H1 (cell line): ENCODE data around the gene RGS6. TPM values are rescaled to one million over a fixed set of nuclear protein-coding genes. Genes with fewer than 3 reads are reported as not detected.

Experiments used
- ZNF274 ChIP-seq: IDR thresholded peaks from 2 replicates; pipeline ENCODE4 v1.7.0; 2012; ENCODE audit warnings: low read length, borderline replicate concordance; ENCODE audit errors: extremely low read depth
- polyA plus RNA-seq, 7 experiments: library from polyadenylated mRNA; depleted of rRNA in 3 of 7; stranded (reverse) in 5 of 7; unstranded in 2 of 7; fragments of >200 nt in 5 of 7; fragments of 200-250 nt in 2 of 7; gene quantifications; 1 replicate in 5 of 7; 2 replicates in 1 of 7; 4 replicates in 1 of 7; pipeline versions ENCODE4 v1.2.1 to v1.2.3, GENCODE V29; 2011 to 2013; ENCODE audit warnings: missing spikeins in 2 of 7, mixed read lengths in 2 of 7
- total RNA-seq: library from RNA; stranded (reverse); fragmentation: NEBNext Ultra II Directional; extraction: Animal tissue kit (Norgen Biotek cat#: 25700); gene quantifications from 2 replicates; pipeline ENCODE4 v1.2.1, GENCODE V29; 2021

Gene RGS6
- total and polyA plus RNA-seq, 2 of the 8 experiments (the other 6 are each of a cell fraction or from before 2014, with no cell fraction given): 0.26 to 1.1 TPM

- no peak for TF ChIP-seq ZNF274
These were observed 546.3 kb downstream of the RGS6 start (continued) for GRCh38 chr14:72478471-72478893.
